Effector memory CD8-positive, alpha-beta T cell (primary cell): ENCODE measurements around the gene STOM.
A peak's percentile ranks its signal among the peaks of the same experiment; 100 is the strongest.

Experiments used
- ATAC-seq: fragments of 150-1000 bp; cut with Tn5 transposase; replicated peaks from 2 replicates; pipeline ENCODE4 v1.10.0; 2021; ENCODE audit warnings: mild to moderate bottlenecking, moderate library complexity
- DNase-seq, 3 experiments: peaks; one replicate each; pipeline ENCODE4 v3.0.0; 2021
- H3K27ac Mint-ChIP-seq, 2 donors: one replicate each; pipeline ENCODE4 v1.8.0; 2022; ENCODE audit warnings: mild to moderate bottlenecking in 2 of 2, mixed read lengths in 2 of 2, moderate library complexity in 2 of 2
- H3K27me3 Mint-ChIP-seq, 2 donors: one replicate each; pipeline ENCODE4 v1.8.0; 2022; ENCODE audit warnings: mixed read lengths in 2 of 2
- H3K36me3 Mint-ChIP-seq: one replicate; pipeline ENCODE4 v1.8.0; 2022; ENCODE audit warnings: mild to moderate bottlenecking, moderate library complexity, mixed read lengths; ENCODE audit not compliant: insufficient read depth
- H3K4me1 Mint-ChIP-seq, 2 donors: one replicate each; pipeline ENCODE4 v1.8.0; 2022; ENCODE audit warnings: low read depth in 2 of 2, mixed read lengths in 2 of 2
- H3K4me3 Mint-ChIP-seq, 2 donors: one replicate each; pipeline ENCODE4 v1.8.0; 2022; ENCODE audit warnings: mild to moderate bottlenecking in 2 of 2, mixed read lengths in 2 of 2, moderate library complexity in 2 of 2
- H3K9me3 Mint-ChIP-seq, 2 donors: one replicate each; pipeline ENCODE4 v1.8.0; 2022; ENCODE audit warnings: mixed read lengths in 2 of 2

STOM gene

GRCh38 chr9:121319383-121319780 is 50.7 kb downstream of the STOM start:
- H3K4me3 Mint-ChIP-seq: no peak overlapping the region
- ATAC-seq: no peak
- H3K36me3 Mint-ChIP-seq: peaks cover 15% of the 10 kb centered on the region
- no peaks in the 10 kb centered on the region for H3K27me3 Mint-ChIP-seq
- H3K4me1 Mint-ChIP-seq: peaks cover 23 to 27% of the 10 kb centered on the region in 2 donors
- H3K9me3 Mint-ChIP-seq: no peaks in the 10 kb centered on the region
- no peak overlapping the region for H3K27ac Mint-ChIP-seq
- no peak for DNase-seq

GRCh38 chr9:121318631-121319382 is 51.2 kb downstream of the STOM start:
- H3K27me3 Mint-ChIP-seq: no peaks in the 10 kb centered on the region
- peaks cover 15% of the 10 kb centered on the region for H3K36me3 Mint-ChIP-seq

GRCh38 chr9:121317737-121318630 is 52.1 kb downstream of the STOM start:
- H3K9me3 Mint-ChIP-seq: no peaks in the 10 kb centered on the region
- no peak overlapping the region for H3K4me3 Mint-ChIP-seq
- DNase-seq (no peak), ATAC-seq (no peak)
- peaks cover 11% of the 10 kb centered on the region for H3K36me3 Mint-ChIP-seq
- no peaks in the 10 kb centered on the region for H3K27me3 Mint-ChIP-seq
- H3K27ac Mint-ChIP-seq: no peak overlapping the region
- peaks cover 22 to 24% of the 10 kb centered on the region in 2 donors for H3K4me1 Mint-ChIP-seq

More at GRCh38 chr9:121318631-121319382, 51.2 kb downstream of the STOM start:
- no peak for DNase-seq
- no peak overlapping the region for H3K27ac Mint-ChIP-seq
- ATAC-seq: no peak
- no peaks in the 10 kb centered on the region for H3K9me3 Mint-ChIP-seq
- peaks cover 23 to 26% of the 10 kb centered on the region in 2 donors for H3K4me1 Mint-ChIP-seq
- no peak overlapping the region for H3K4me3 Mint-ChIP-seq

DNA sequence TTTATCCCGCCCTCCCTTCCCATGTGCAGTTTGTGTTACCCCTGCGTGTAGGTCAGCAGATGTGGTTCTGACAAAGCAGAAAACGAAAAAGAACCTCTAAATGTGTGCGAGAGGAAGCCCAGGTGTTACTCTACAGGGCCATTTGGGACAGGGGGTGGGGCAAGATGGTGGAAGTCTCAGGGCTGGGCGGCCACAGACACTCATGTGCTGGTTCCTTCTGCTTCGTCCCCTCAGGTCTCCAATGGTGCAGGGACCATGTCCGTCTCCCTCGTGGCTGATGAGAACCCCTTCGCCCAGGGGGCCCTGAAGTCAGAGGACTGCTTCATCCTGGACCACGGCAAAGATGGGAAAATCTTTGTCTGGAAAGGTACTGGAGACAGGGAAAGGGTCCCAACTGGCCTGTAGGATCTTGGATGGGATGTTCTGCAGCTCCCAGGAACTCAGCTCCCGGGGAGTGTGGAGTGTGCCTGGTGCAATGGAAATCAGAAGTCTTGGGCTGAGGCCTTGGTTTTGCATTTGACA is 53.1 kb downstream of the STOM start:
- H3K27ac Mint-ChIP-seq: no peak overlapping the region

GRCh38 chr9:121316378-121316777 is 53.7 kb downstream of the STOM start:
- peaks cover 9% of the 10 kb centered on the region for H3K36me3 Mint-ChIP-seq
- H3K9me3 Mint-ChIP-seq: no peaks in the 10 kb centered on the region
- no peak overlapping the region for H3K4me3 Mint-ChIP-seq

More for the DNA sequence above, 53.1 kb downstream of the STOM start:
- no peak overlapping the region for H3K4me3 Mint-ChIP-seq
- H3K36me3 Mint-ChIP-seq: peaks cover 9% of the 10 kb centered on the region
- no peaks in the 10 kb centered on the region for H3K27me3 Mint-ChIP-seq
- H3K9me3 Mint-ChIP-seq: no peaks in the 10 kb centered on the region
- ATAC-seq (no peak), DNase-seq (no peak)
- peaks cover 12 to 14% of the 10 kb centered on the region in 2 donors for H3K4me1 Mint-ChIP-seq

GRCh38 chr9:121313458-121314152 is 56.4 kb downstream of the STOM start:
- no peak overlapping the region for H3K4me3 Mint-ChIP-seq
- H3K27me3 Mint-ChIP-seq: no peaks in the 10 kb centered on the region
- H3K27ac Mint-ChIP-seq: no peak overlapping the region
- no peaks in the 10 kb centered on the region for H3K4me1 Mint-ChIP-seq
- ATAC-seq (no peak), DNase-seq (no peak)
- H3K9me3 Mint-ChIP-seq: no peaks in the 10 kb centered on the region
- peaks cover 5% of the 10 kb centered on the region for H3K36me3 Mint-ChIP-seq

More at GRCh38 chr9:121316378-121316777, 53.7 kb downstream of the STOM start:
- no peaks in the 10 kb centered on the region for H3K27me3 Mint-ChIP-seq
- no peak for DNase-seq
- H3K27ac Mint-ChIP-seq: no peak overlapping the region
- ATAC-seq: no peak
- H3K4me1 Mint-ChIP-seq: peaks cover 12% of the 10 kb centered on the region in 2 donors

DNA sequence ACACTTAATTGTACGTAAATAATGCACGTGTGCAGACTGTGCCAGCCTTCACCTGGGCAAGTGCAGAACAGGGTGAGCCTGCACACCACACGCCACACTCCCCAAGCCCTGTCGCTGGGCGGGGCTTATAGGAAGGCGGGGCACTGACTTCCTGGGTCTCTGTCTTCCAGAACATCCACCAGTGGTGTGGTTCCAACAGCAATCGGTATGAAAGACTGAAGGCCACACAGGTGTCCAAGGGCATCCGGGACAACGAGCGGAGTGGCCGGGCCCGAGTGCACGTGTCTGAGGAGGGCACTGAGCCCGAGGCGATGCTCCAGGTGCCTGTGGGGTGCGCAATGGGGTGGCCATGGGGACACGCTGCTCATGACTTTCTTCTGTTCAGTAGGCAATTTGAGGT is 57.9 kb downstream of the STOM start:
- no peaks in the 10 kb centered on the region for H3K4me1 Mint-ChIP-seq
- ATAC-seq (no peak), DNase-seq (no peak)
- no peak overlapping the region for H3K4me3 Mint-ChIP-seq
- no peak overlapping the region for H3K27ac Mint-ChIP-seq
- H3K36me3 Mint-ChIP-seq: peaks cover 4% of the 10 kb centered on the region
- no peaks in the 10 kb centered on the region for H3K27me3 Mint-ChIP-seq
- no peaks in the 10 kb centered on the region for H3K9me3 Mint-ChIP-seq

- H3K4me1 Mint-ChIP-seq: no peaks in the 10 kb centered on the region
- ATAC-seq (no peak), DNase-seq (no peak)
- H3K27me3 Mint-ChIP-seq: no peaks in the 10 kb centered on the region
- H3K4me3 Mint-ChIP-seq: no peak overlapping the region
- H3K9me3 Mint-ChIP-seq: no peaks in the 10 kb centered on the region
- no peaks in the 10 kb centered on the region for H3K36me3 Mint-ChIP-seq
- no peak overlapping the region for H3K27ac Mint-ChIP-seq
Observed at GRCh38 chr9:121310571-121310970, 59.5 kb downstream of the STOM start.

DNA sequence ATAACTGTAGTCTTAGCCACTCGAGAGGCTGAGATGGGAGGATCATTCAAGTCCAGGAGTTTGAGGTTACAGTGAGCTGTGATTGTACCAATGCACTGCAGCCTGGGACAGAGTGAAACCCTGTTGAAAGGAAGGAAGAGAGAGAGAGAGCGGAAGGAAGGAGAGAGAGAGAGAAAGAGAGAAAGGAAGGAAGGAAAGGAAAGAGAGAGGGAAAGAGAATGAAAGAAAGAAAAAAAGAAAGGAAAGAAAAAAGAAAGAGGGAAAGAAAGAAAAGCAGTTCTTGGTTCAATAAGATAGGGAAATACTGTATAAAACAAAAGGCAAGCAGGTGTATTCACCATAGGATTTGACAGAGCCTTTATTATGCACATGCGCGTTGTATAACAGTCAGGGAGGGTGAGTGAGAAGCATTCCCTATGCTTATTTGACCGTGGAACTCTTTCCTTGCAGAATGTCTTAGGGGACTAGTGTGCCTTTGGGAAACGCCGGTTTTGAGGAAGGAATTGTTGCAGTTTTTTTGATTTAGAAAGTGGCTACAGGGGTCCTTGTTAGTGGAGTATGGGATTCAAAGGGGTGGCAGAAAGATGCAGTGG is 60.1 kb downstream of the STOM start:
- Mint-ChIP-seq H3K9me3 (no peaks in the 10 kb centered on the region), H3K36me3 (no peaks in the 10 kb centered on the region), H3K4me3 (no peak overlapping the region), H3K4me1 (no peaks in the 10 kb centered on the region), H3K27ac (peak overlapping the region in 1 of 2 donors; percentile 26), H3K27me3 (no peaks in the 10 kb centered on the region)
- ATAC-seq (no peak), DNase-seq (no peak)

DNA sequence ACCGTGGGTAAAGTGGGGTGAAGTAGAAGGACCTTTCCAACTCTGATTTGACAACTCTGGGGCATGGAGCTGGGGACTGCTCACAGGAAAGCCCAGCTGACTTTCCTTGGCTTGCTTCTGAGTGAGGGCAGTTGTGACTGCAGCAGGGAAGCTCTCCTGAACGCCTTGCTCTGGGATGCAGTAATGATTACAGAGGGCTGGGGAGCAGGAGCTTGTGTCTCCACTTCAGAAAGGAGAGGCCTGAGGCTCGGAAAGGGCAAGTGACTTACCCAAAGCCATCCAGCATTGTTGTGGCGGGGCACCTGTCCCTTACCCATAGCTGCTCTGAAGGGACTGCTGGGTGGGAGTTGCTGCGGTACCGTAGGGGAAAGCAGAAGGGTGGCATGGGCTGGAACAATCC is 60.9 kb downstream of the STOM start:
- ATAC-seq: no peak
- no peaks in the 10 kb centered on the region for H3K36me3 Mint-ChIP-seq
- no peaks in the 10 kb centered on the region for H3K9me3 Mint-ChIP-seq

GRCh38 chr9:121308765-121309164 is 61.3 kb downstream of the STOM start:
- Mint-ChIP-seq H3K36me3 (no peaks in the 10 kb centered on the region), H3K27me3 (no peaks in the 10 kb centered on the region), H3K27ac (no peak overlapping the region), H3K9me3 (no peaks in the 10 kb centered on the region), H3K4me1 (no peaks in the 10 kb centered on the region), H3K4me3 (no peak overlapping the region)
- no peak for DNase-seq
- no peak for ATAC-seq

More for the DNA sequence above, 60.9 kb downstream of the STOM start:
- Mint-ChIP-seq H3K27me3 (no peaks in the 10 kb centered on the region), H3K4me3 (no peak overlapping the region), H3K4me1 (no peaks in the 10 kb centered on the region), H3K27ac (peak overlapping the region in 1 of 2 donors; percentile 26)
- no peak for DNase-seq

DNA sequence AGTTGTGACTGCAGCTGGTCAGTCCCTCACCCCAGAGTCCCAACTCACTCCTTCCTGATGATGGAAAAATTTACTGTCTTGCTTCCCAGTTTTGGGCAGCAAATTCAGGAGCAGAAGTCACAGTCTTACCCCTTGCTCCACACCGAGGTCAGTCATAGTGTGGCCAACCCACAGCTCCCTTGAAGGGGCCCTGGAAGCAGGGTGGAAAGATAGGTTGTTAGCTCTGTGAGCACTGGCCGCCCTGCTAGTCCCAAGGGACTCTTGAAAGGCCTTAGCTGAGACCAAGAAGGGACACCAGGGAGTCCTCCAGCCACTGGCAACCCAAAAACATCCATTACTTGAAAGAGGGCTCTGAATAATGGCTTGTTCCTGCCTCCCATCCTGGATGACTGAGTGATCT is 62.1 kb downstream of the STOM start:
- Mint-ChIP-seq H3K27ac (no peak overlapping the region), H3K9me3 (no peaks in the 10 kb centered on the region), H3K4me3 (no peak overlapping the region), H3K36me3 (no peaks in the 10 kb centered on the region), H3K4me1 (no peaks in the 10 kb centered on the region), H3K27me3 (no peaks in the 10 kb centered on the region)
- no peak for DNase-seq
- ATAC-seq: no peak
